NCI-H1930 (cell line): Measurements from ENCODE around the gene TECPR2.
"Not testable (repeated sequence)": the region's sequence is repeated elsewhere in the genome, so short reads cannot be mapped to it uniquely, and the experiment has no call there.

ENCODE experiments used
- DNase-seq, 2 experiments: peaks; one replicate each; lab custom pipeline; 2025; lab: John Stamatoyannopoulos, UW

TECPR2 gene

GRCh38 chr14:102528431-102529170, 165.9 kb downstream of the TECPR2 start:
- no peak for DNase-seq

- no peak for DNase-seq
These were observed 168.2 kb downstream of the TECPR2 start for GRCh38 chr14:102530828-102531478.

- DNase-seq = no peak
These were observed 169.5 kb downstream of the TECPR2 start for GRCh38 chr14:102532204-102532658.

- no peak for DNase-seq
These were observed 175.3 kb downstream of the TECPR2 start for GRCh38 chr14:102537981-102538601.

GRCh38 chr14:102538602-102539543, 176.1 kb downstream of the TECPR2 start:
- DNase-seq = no peak

GRCh38 chr14:102539544-102540314, 177.0 kb downstream of the TECPR2 start:
- no peak for DNase-seq

GRCh38 chr14:102540315-102541028, 177.7 kb downstream of the TECPR2 start:
- DNase-seq = no peak

GRCh38 chr14:102541029-102541491, 178.3 kb downstream of the TECPR2 start:
- DNase-seq = not testable (repeated sequence)

GRCh38 chr14:102541771-102542170, 179.0 kb downstream of the TECPR2 start:
- DNase-seq = no peak

GRCh38 chr14:102544046-102544746, 181.5 kb downstream of the TECPR2 start:
- DNase-seq = no peak

GRCh38 chr14:102544747-102545460, 182.2 kb downstream of the TECPR2 start:
- DNase-seq = no peak

GRCh38 chr14:102545461-102546265, 182.9 kb downstream of the TECPR2 start:
- DNase-seq = no peak

GRCh38 chr14:102548616-102549240, 186.0 kb downstream of the TECPR2 start:
- DNase-seq = no peak

GRCh38 chr14:102550927-102551401, 188.2 kb downstream of the TECPR2 start:
- DNase-seq = not testable (repeated sequence)
